Esophagus squamous epithelium (tissue), 5 donors: ENCODE data around the gene HES7. TPM values are rescaled to one million over a fixed set of nuclear protein-coding genes. Genes with fewer than 3 reads are reported as not detected.

Source experiments
- DNase-seq: peaks from one replicate; lab custom pipeline; 2025; lab: John Stamatoyannopoulos, UW
- H3K27ac ChIP-seq, 4 donors: fragments of 200-600 bp; sonication (generic); one replicate each; pipeline ENCODE4 v1.5.1; 2016 to 2019; ENCODE audit warnings: mild to moderate bottlenecking in 1 of 4
- H3K27me3 ChIP-seq, 4 donors: fragments of 200-600 bp; sonication (generic); 1 replicate in 3 of 4; 2 replicates in 1 of 4; pipeline versions ENCODE4 v1.5.1 to v1.6.0; 2017 to 2021; ENCODE audit warnings: antibody characterized with exemption in 1 of 4
- H3K36me3 ChIP-seq, 3 donors: fragments of 200-600 bp; sonication (generic); one replicate each; pipeline ENCODE4 v1.5.1; 2016 to 2019
- H3K4me1 ChIP-seq, 3 donors: fragments of 200-600 bp; sonication (generic); one replicate each; pipeline ENCODE4 v1.5.1; 2017 to 2019
- H3K4me3 ChIP-seq, 4 donors: fragments of 200-600 bp; sonication (generic); 1 replicate in 3 of 4; 2 replicates in 1 of 4; pipeline ENCODE4 v1.5.1; 2016 to 2019; ENCODE audit warnings: mild to moderate bottlenecking in 2 of 4, moderate library complexity in 1 of 4
- H3K9me3 ChIP-seq, 3 donors: fragments of 200-600 bp; sonication (generic); one replicate each; pipeline ENCODE4 v1.5.1; 2016 to 2019
- POLR2A ChIP-seq, 4 donors: fragments of 450-650 bp; IDR thresholded peaks; one replicate each; pipeline ENCODE4 v1.6.1; 2017; ENCODE audit warnings: antibody characterized with exemption in 4 of 4, mild to moderate bottlenecking in 4 of 4, moderate library complexity in 3 of 4
- WGBS, 2 donors: methylation state at CpG; one replicate each; pipeline ENCODE4 v1.1.5; 2018; 5-methylcytosine and 5-hydroxymethylcytosine counted together
- intact Hi-C: fragments of 100-400 bp; cut with DNase I; formaldehyde crosslinking; loops from one replicate; pipeline ENCODE4 v1.15.0; 2022
- total RNA-seq, 4 donors: library from RNA; depleted of rRNA; stranded (reverse); fragments of >200 nt; gene quantifications; one replicate each; pipeline ENCODE4 v1.1.0, GENCODE V29; 2016
- TF ChIP-seq, protein P1 (sequence below), 6 experiments: fragments of 450-650 bp in 4 of 6; fragments of 200-600 bp in 2 of 6; sonication (generic) in 2 of 6; IDR thresholded peaks; one replicate each; pipeline ENCODE4 v1.5.1; 2016 to 2019; ENCODE audit warnings: antibody characterized with exemption in 6 of 6, mild to moderate bottlenecking in 4 of 6, moderate library complexity in 4 of 6
- donor health status: DM: yes; HTN: yes; CAD: no.

Gene HES7
- total RNA-seq, 4 donors from 2014 or later: not detected

GRCh38 chr17:8087075-8087951 lies 36.6 kb downstream of the HES7 start, which contains the start of gene ALOX12B:
TSS of gene ALOX12B (minus strand) at chr17:8087716. CDS start at chr17:8087442, 274 bp downstream.
- no peak within 1 kb of the TSS for H3K27ac ChIP-seq
- peaks cover 0 to 76% (median 0%) of the 10 kb centered on the region in 4 donors for H3K27me3 ChIP-seq
- DNase-seq: no peak
- no peak for TF ChIP-seq POLR2A (IDR thresholded peaks at IDR 0.05)
- TF ChIP-seq, protein P1, sequence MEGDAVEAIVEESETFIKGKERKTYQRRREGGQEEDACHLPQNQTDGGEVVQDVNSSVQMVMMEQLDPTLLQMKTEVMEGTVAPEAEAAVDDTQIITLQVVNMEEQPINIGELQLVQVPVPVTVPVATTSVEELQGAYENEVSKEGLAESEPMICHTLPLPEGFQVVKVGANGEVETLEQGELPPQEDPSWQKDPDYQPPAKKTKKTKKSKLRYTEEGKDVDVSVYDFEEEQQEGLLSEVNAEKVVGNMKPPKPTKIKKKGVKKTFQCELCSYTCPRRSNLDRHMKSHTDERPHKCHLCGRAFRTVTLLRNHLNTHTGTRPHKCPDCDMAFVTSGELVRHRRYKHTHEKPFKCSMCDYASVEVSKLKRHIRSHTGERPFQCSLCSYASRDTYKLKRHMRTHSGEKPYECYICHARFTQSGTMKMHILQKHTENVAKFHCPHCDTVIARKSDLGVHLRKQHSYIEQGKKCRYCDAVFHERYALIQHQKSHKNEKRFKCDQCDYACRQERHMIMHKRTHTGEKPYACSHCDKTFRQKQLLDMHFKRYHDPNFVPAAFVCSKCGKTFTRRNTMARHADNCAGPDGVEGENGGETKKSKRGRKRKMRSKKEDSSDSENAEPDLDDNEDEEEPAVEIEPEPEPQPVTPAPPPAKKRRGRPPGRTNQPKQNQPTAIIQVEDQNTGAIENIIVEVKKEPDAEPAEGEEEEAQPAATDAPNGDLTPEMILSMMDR (IDR thresholded peaks at IDR 0.05): no peak
- no peaks in the 10 kb centered on the region for H3K36me3 ChIP-seq
- no peak within 1 kb of the TSS for H3K4me3 ChIP-seq
- intact Hi-C loops: no loop called here
- WGBS, 2 donors: 56 to 77% methylated on average over 9 to 11 of the region's 20 CpGs
- no peaks in the 10 kb centered on the region for H3K9me3 ChIP-seq
- H3K4me1 ChIP-seq: peaks cover 0 to 13% (median 6%) of the 10 kb centered on the region in 3 donors

GRCh38 chr17:8084250-8084649 lies 39.7 kb downstream of the HES7 start:
- intact Hi-C loops: no loop called here

GRCh38 chr17:8082292-8082691 lies 41.6 kb downstream of the HES7 start:
- intact Hi-C loops: no loop called here
- Histone ChIP-seq H3K4me1 (peaks cover 7 to 24% (median 17%) of the 10 kb centered on the region in 3 donors), H3K4me3 (no peak overlapping the region), H3K27me3 (peaks cover 0 to 87% (median 5%) of the 10 kb centered on the region in 4 donors), H3K9me3 (no peaks in the 10 kb centered on the region), H3K36me3 (no peaks in the 10 kb centered on the region), H3K27ac (no peak overlapping the region)
- TF ChIP-seq, protein P1 (IDR thresholded peaks at IDR 0.05): no peak
- TF ChIP-seq POLR2A (IDR thresholded peaks at IDR 0.05): no peak
- no peak for DNase-seq
- 84 to 88% methylated on average over 10 of the region's 10 CpGs for WGBS, 2 donors

More at GRCh38 chr17:8084250-8084649, 39.7 kb downstream of the HES7 start:
- no peak overlapping the region for H3K4me3 ChIP-seq
- no peaks in the 10 kb centered on the region for H3K9me3 ChIP-seq
- no peak for DNase-seq
- no peaks in the 10 kb centered on the region for H3K36me3 ChIP-seq
- peaks cover 11 to 27% (median 14%) of the 10 kb centered on the region in 3 donors for H3K4me1 ChIP-seq
- TF ChIP-seq, protein P1 (IDR thresholded peaks at IDR 0.05): no peak
- TF ChIP-seq POLR2A (IDR thresholded peaks at IDR 0.05): no peak
- H3K27ac ChIP-seq: no peak overlapping the region
- H3K27me3 ChIP-seq: peaks cover 0 to 74% (median 2%) of the 10 kb centered on the region in 4 donors
- 44 to 74% methylated on average over 4 to 5 of the region's 6 CpGs for WGBS, 2 donors

- H3K4me1 ChIP-seq: peaks cover 7 to 24% (median 17%) of the 10 kb centered on the region in 3 donors
- no peaks in the 10 kb centered on the region for H3K36me3 ChIP-seq
- no peak overlapping the region for H3K4me3 ChIP-seq
- no peaks in the 10 kb centered on the region for H3K9me3 ChIP-seq
- H3K27ac ChIP-seq: no peak overlapping the region
- intact Hi-C loops: no loop called here
- peaks cover 0 to 92% (median 5%) of the 10 kb centered on the region in 4 donors for H3K27me3 ChIP-seq
- no peak for TF ChIP-seq POLR2A (IDR thresholded peaks at IDR 0.05)
- TF ChIP-seq, protein P1 (IDR thresholded peaks at IDR 0.05): no peak
- no peak for DNase-seq
- 90 to 92% methylated on average over 3 of the region's 3 CpGs for WGBS, 2 donors
Measured at GRCh38 chr17:8081876-8082275, 42.0 kb downstream of the HES7 start.

- TF ChIP-seq, protein P1 (IDR thresholded peaks at IDR 0.05): no peak
- TF ChIP-seq POLR2A (IDR thresholded peaks at IDR 0.05): no peak
- 50% methylated on average over 4 of the region's 17 CpGs; no CpG with 5 or more reads in 1 of the 2 donors for WGBS, 2 donors
- Histone ChIP-seq H3K27me3 (peaks cover 0 to 96% (median 5%) of the 10 kb centered on the region in 4 donors), H3K27ac (no peak overlapping the region), H3K4me1 (peaks cover 7 to 24% (median 17%) of the 10 kb centered on the region in 3 donors), H3K4me3 (no peak overlapping the region), H3K36me3 (no peaks in the 10 kb centered on the region), H3K9me3 (no peaks in the 10 kb centered on the region)
- DNase-seq: no peak
- intact Hi-C loops: no loop called here
Measured at GRCh38 chr17:8080799-8081219, 43.1 kb downstream of the HES7 start.
